Lower leg skin (tissue), 4 donors: ENCODE measurements around the gene TAC3. TPM values are rescaled to one million over a fixed set of nuclear protein-coding genes. Genes with fewer than 3 reads are reported as not detected.
"Not testable (repeated sequence)": the region's sequence is repeated elsewhere in the genome, so short reads cannot be mapped to it uniquely, and the experiment has no call there.

Experiments
- DNase-seq, 2 donors: peaks; one replicate each; pipeline ENCODE4 v3.0.0-alpha.2; 2019; ENCODE audit warnings: low spot score in 2 of 2
- H3K4me3 ChIP-seq: fragments of 200-600 bp; sonication (generic); 2 replicates; pipeline ENCODE4 v1.5.1; 2017; ENCODE audit warnings: mild to moderate bottlenecking, low read depth; ENCODE audit not compliant: poor library complexity, severe bottlenecking
- CTCF ChIP-seq, 3 donors: fragments of 450-650 bp; IDR thresholded peaks; one replicate each; pipeline ENCODE4 v1.5.1; 2016; ENCODE audit warnings: antibody characterized with exemption in 3 of 3, mild to moderate bottlenecking in 3 of 3, moderate library complexity in 2 of 3
- POLR2A ChIP-seq, 2 donors: fragments of 450-650 bp; IDR thresholded peaks; one replicate each; pipeline ENCODE4 v1.6.1; 2016 to 2017; ENCODE audit warnings: antibody characterized with exemption in 2 of 2, mild to moderate bottlenecking in 1 of 2, moderate library complexity in 1 of 2
- WGBS, 2 donors: methylation state at CpG; one replicate each; pipeline ENCODE4 v1.1.5; 2018; 5-methylcytosine and 5-hydroxymethylcytosine counted together
- intact Hi-C: fragments of 100-400 bp; cut with DNase I; formaldehyde crosslinking; loops from one replicate; pipeline ENCODE4 v1.15.0; 2023; ENCODE audit warnings: low total_unique reads
- total RNA-seq, 4 donors: library from RNA; depleted of rRNA; stranded (reverse); fragments of >200 nt; gene quantifications; one replicate each; pipeline ENCODE4 v1.1.0, GENCODE V29; 2016

The TAC3 gene
- total RNA-seq, 4 donors from 2014 or later = 0.46 TPM; not detected in 3

GRCh38 chr12:56980268-56980667, 36.1 kb downstream of the TAC3 start:
- H3K4me3 ChIP-seq = no peak overlapping the region
- TF ChIP-seq POLR2A (IDR thresholded peaks at IDR 0.05) = no peak
- TF ChIP-seq CTCF (IDR thresholded peaks at IDR 0.05) = no peak
- 73 to 79% methylated on average over 6 of the region's 6 CpGs for WGBS, 2 donors
- intact Hi-C loops = no loop called here
- DNase-seq = no peak

- DNase-seq = no peak
- H3K4me3 ChIP-seq = no peak overlapping the region
- intact Hi-C loops = no loop called here
- 97 to 100% methylated on average over 3 of the region's 3 CpGs for WGBS, 2 donors
- TF ChIP-seq CTCF (IDR thresholded peaks at IDR 0.05) (no peak), POLR2A (IDR thresholded peaks at IDR 0.05) (no peak)
These were observed 36.7 kb downstream of the TAC3 start for GRCh38 chr12:56979628-56980027.

GRCh38 chr12:56978397-56979138, 37.8 kb downstream of the TAC3 start:
- no peak for TF ChIP-seq POLR2A (IDR thresholded peaks at IDR 0.05)
- H3K4me3 ChIP-seq = no peak overlapping the region
- peak in 1 of 2 donors; percentile 71 for DNase-seq
- WGBS, 2 donors = 80% methylated on average over 3 of the region's 3 CpGs
- intact Hi-C loops = no loop called here

- intact Hi-C loops, H3K4me3 ChIP-seq: not testable (repeated sequence)
- WGBS, 2 donors = 77 to 84% methylated on average over 4 of the region's 4 CpGs
- peak in 1 of 2 donors; percentile 20 for DNase-seq
These were observed 39.0 kb downstream of the TAC3 start for GRCh38 chr12:56977361-56977760.

GRCh38 chr12:56974224-56974623, 42.1 kb downstream of the TAC3 start:
- DNase-seq = peak in 1 of 2 donors; percentile 4
- H3K4me3 ChIP-seq, intact Hi-C loops: not testable (repeated sequence)
- WGBS, 2 donors = 88 to 94% methylated on average over 3 of the region's 3 CpGs

GRCh38 chr12:56968910-56969309, 47.4 kb downstream of the TAC3 start:
- DNase-seq, intact Hi-C loops, H3K4me3 ChIP-seq: not testable (repeated sequence)
- WGBS, 2 donors = 75 to 84% methylated on average over 6 of the region's 6 CpGs

GRCh38 chr12:56965997-56966642, 50.2 kb downstream of the TAC3 start:
- WGBS, 2 donors = 95 to 97% methylated on average over 15 of the region's 15 CpGs
- H3K4me3 ChIP-seq, intact Hi-C loops, DNase-seq: not testable (repeated sequence)

- intact Hi-C loops, DNase-seq, H3K4me3 ChIP-seq: not testable (repeated sequence)
- 96 to 99% methylated on average over 4 of the region's 4 CpGs for WGBS, 2 donors
These were observed 51.2 kb downstream of the TAC3 start for GRCh38 chr12:56965124-56965523.

GRCh38 chr12:56963557-56963956, 52.8 kb downstream of the TAC3 start:
- intact Hi-C loops = not testable (repeated sequence)

GRCh38 chr12:56962247-56962646, 54.1 kb downstream of the TAC3 start:
- DNase-seq, H3K4me3 ChIP-seq, intact Hi-C loops: not testable (repeated sequence)
- 65 to 70% methylated on average over 4 of the region's 4 CpGs for WGBS, 2 donors

More at GRCh38 chr12:56963557-56963956, 52.8 kb downstream of the TAC3 start:
- H3K4me3 ChIP-seq, DNase-seq: not testable (repeated sequence)
- WGBS, 2 donors = 95% methylated on average over 10 of the region's 27 CpGs; no CpG with 5 or more reads in 1 of the 2 donors
